K562 (cell line): Measurements from ENCODE around the gene PRSS48. TPM values are rescaled to one million over a fixed set of nuclear protein-coding genes. Genes with fewer than 3 reads are reported as not detected.

Source experiments
- ZC3H8 ChIP-seq: fragments of 450-650 bp; IDR thresholded peaks from 2 replicates; pipeline ENCODE4 v1.6.1; 2017
- ZNF140 ChIP-seq: fragments of 250-450 bp; sonication (Bioruptor Pico); IDR thresholded peaks from 2 replicates; pipeline ENCODE4 v1.8.0; 2021; ENCODE audit warnings: moderate library complexity, mild to moderate bottlenecking, inconsistent platforms
- ZNF512 ChIP-seq: IDR thresholded peaks from 2 replicates; pipeline ENCODE4 v1.6.1; 2016; ENCODE audit warnings: missing genetic modification characterization, missing compliant biosample characterization
- polyA plus RNA-seq, 8 experiments: library from polyadenylated mRNA; depleted of rRNA in 4 of 8; stranded (reverse) in 5 of 8; unstranded in 3 of 8; fragments of >200 nt; fragmentation: Nextera tagmentation in 2 of 8; fragmentation: Illumina TruSeq in 1 of 8; extraction: Ambion mirVana in 2 of 8; extraction: Trizol in 1 of 8; gene quantifications; 2 replicates each; pipeline versions ENCODE4 v1.2.1 to v1.2.3, GENCODE V29; 2011 to 2014; ENCODE audit warnings: inconsistent platforms in 1 of 8, missing spikeins in 1 of 8
- total RNA-seq, 7 experiments: library from RNA; depleted of rRNA in 6 of 7; stranded (reverse); fragments of >200 nt in 6 of 7; fragmentation: Illumina TruSeq in 2 of 7; extraction: Trizol in 2 of 7; gene quantifications; 2 replicates each; pipeline versions ENCODE4 v1.2.1 to v1.2.3, GENCODE V29; 2011 to 2021; ENCODE audit warnings: low replicate concordance in 1 of 7
- TF ChIP-seq, protein P1 (sequence below): sonication (generic); formaldehyde crosslinking; IDR thresholded peaks from 2 replicates; pipeline ENCODE4 v1.8.1; 2023; ENCODE audit warnings: mild to moderate bottlenecking, missing genetic modification reagents
- TF ChIP-seq, protein P2 (sequence below): fragments of 250-450 bp; sonication (Bioruptor Pico); IDR thresholded peaks from 2 replicates; pipeline ENCODE4 v1.8.0; 2022; ENCODE audit warnings: inconsistent platforms
- TF ChIP-seq, protein P3 (sequence below), 2 experiments: fragments of 450-650 bp; IDR thresholded peaks; 2 replicates each; pipeline ENCODE4 v1.6.1; 2016; ENCODE audit warnings: mild to moderate bottlenecking in 2 of 2, borderline replicate concordance in 1 of 2, low read depth in 1 of 2, moderate library complexity in 1 of 2

The PRSS48 gene
- total and polyA plus RNA-seq, 9 of the 15 experiments (the other 6 are each of a cell fraction or from before 2014, with no cell fraction given): not detected

GRCh38 chr4:151302432-151302831, 25.5 kb downstream of the PRSS48 start (continued):
- TF ChIP-seq, protein P1, sequence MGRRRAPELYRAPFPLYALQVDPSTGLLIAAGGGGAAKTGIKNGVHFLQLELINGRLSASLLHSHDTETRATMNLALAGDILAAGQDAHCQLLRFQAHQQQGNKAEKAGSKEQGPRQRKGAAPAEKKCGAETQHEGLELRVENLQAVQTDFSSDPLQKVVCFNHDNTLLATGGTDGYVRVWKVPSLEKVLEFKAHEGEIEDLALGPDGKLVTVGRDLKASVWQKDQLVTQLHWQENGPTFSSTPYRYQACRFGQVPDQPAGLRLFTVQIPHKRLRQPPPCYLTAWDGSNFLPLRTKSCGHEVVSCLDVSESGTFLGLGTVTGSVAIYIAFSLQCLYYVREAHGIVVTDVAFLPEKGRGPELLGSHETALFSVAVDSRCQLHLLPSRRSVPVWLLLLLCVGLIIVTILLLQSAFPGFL (CRISPR knock-in tag): no peak
- TF ChIP-seq ZNF512 (tag): no peak
- TF ChIP-seq ZNF140 (CRISPR knock-in tag): no peak
- TF ChIP-seq, protein P2, sequence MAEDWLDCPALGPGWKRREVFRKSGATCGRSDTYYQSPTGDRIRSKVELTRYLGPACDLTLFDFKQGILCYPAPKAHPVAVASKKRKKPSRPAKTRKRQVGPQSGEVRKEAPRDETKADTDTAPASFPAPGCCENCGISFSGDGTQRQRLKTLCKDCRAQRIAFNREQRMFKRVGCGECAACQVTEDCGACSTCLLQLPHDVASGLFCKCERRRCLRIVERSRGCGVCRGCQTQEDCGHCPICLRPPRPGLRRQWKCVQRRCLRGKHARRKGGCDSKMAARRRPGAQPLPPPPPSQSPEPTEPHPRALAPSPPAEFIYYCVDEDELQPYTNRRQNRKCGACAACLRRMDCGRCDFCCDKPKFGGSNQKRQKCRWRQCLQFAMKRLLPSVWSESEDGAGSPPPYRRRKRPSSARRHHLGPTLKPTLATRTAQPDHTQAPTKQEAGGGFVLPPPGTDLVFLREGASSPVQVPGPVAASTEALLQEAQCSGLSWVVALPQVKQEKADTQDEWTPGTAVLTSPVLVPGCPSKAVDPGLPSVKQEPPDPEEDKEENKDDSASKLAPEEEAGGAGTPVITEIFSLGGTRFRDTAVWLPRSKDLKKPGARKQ (CRISPR knock-in tag): no peak
- no peak for TF ChIP-seq ZC3H8
- TF ChIP-seq, protein P3, sequence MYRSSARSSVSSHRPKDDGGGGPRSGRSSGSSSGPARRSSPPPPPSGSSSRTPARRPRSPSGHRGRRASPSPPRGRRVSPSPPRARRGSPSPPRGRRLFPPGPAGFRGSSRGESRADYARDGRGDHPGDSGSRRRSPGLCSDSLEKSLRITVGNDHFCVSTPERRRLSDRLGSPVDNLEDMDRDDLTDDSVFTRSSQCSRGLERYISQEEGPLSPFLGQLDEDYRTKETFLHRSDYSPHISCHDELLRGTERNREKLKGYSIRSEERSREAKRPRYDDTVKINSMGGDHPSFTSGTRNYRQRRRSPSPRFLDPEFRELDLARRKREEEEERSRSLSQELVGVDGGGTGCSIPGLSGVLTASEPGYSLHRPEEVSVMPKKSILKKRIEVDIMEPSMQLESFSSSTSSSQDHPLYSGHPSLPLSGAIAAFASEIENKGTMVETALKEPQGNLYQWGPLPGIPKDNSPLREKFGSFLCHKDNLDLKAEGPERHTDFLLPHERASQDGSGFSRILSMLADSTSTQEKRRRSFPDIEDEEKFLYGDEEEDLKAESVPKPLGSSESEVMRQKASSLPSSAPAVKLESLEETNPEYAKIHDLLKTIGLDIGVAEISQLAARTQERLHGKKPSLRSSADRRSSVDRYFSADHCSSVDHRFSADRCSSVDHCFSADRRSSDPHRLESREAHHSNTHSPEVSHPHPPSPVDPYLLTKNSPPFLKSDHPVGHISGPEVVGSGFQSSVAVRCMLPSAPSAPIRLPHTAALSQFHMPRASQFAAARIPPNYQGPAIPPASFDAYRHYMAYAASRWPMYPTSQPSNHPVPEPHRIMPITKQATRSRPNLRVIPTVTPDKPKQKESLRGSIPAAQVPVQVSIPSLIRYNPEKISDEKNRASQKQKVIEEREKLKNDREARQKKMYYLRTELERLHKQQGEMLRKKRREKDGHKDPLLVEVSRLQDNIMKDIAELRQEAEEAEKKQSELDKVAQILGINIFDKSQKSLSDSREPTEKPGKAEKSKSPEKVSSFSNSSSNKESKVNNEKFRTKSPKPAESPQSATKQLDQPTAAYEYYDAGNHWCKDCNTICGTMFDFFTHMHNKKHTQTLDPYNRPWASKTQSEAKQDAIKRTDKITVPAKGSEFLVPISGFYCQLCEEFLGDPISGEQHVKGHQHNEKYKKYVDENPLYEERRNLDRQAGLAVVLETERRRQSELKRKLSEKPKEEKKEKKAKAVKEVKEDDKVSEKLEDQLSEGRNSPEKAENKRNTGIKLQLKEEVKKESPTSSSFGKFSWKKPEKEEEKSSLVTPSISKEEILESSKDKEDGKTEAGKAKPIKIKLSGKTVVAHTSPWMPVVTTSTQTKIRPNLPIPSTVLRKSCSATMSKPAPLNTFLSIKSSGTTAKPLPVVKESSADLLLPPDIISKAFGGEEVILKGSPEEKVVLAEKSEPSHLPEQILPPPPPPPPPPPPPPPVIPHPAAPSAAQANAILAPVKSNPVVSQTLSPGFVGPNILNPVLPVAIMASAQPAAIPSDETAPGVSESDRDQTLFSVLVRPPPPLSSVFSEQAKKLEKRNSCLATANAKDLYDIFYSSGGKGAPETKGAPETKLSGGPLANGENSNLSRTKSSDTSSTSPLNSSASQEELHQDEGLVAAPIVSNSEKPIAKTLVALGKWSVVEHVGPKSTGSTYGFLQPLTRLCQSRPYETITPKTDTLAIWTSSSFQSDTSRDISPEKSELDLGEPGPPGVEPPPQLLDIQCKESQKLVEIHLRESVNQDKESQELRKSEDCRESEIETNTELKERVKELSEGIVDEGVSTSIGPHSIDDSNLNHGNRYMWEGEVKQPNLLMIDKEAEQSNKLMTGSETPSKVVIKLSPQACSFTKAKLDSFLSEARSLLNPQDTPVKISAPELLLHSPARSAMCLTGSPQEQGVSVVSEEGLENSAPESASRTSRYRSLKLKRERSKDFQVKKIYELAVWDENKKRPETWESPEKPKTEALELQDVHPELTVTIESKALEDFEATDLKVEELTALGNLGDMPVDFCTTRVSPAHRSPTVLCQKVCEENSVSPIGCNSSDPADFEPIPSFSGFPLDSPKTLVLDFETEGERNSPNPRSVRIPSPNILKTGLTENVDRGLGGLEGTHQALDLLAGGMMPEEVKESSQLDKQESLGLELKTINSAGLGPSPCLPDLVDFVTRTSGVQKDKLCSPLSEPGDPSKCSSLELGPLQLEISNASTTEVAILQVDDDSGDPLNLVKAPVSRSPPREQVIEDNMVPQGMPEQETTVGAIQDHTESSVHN (IDR thresholded peaks at IDR 0.05; ENCODE audit: borderline replicate concordance in 1 of 2, low read depth in 1 of 2): no peak
- TF ChIP-seq, all 486 proteins: peak for 0
